Sigmoid colon (tissue), 4 donors: ENCODE results near the gene COX7A2L.

Source experiments
- EP300 ChIP-seq, 4 donors: sonication (generic); formaldehyde crosslinking; IDR thresholded peaks; one replicate each; pipeline ENCODE4 v1.6.1; 2017; ENCODE audit warnings: antibody characterized with exemption in 4 of 4
- POLR2A ChIP-seq, 2 donors: fragments of 450-650 bp; IDR thresholded peaks; one replicate each; pipeline ENCODE4 v1.6.1; 2016; ENCODE audit warnings: antibody characterized with exemption in 2 of 2, mild to moderate bottlenecking in 2 of 2, moderate library complexity in 2 of 2
- POLR2AphosphoS5 ChIP-seq, 4 donors: sonication (generic); formaldehyde crosslinking; IDR thresholded peaks; one replicate each; pipeline ENCODE4 v1.6.1; 2017; ENCODE audit warnings: antibody characterized with exemption in 4 of 4
- TF ChIP-seq, protein P1 (sequence below), 4 experiments: fragments of 450-650 bp in 3 of 4; fragments of 200-600 bp in 1 of 4; IDR thresholded peaks; one replicate each; pipeline ENCODE4 v1.5.1; 2016 to 2019; ENCODE audit warnings: antibody characterized with exemption in 4 of 4, mild to moderate bottlenecking in 3 of 4, moderate library complexity in 2 of 4

DNA sequence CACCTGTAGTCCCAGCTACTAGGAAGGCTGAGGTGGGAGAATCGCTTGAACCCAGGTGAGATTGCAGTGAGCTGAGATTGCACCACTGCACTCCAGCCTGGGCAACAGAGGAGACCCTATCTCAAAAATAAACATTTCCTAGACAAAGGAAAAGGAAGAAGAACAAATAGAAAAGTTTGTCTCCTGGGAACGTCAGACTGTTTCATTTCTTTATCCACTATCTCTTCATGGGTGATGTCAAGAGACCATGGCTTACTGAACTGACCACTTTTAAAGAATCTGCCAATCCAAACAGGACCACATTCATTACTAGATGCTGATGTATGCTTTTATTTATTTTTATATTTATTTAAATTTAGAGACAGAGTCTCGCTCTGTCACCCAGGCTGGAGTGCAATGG, 26.8 kb downstream of the COX7A2L start:
- TF ChIP-seq, protein P1, sequence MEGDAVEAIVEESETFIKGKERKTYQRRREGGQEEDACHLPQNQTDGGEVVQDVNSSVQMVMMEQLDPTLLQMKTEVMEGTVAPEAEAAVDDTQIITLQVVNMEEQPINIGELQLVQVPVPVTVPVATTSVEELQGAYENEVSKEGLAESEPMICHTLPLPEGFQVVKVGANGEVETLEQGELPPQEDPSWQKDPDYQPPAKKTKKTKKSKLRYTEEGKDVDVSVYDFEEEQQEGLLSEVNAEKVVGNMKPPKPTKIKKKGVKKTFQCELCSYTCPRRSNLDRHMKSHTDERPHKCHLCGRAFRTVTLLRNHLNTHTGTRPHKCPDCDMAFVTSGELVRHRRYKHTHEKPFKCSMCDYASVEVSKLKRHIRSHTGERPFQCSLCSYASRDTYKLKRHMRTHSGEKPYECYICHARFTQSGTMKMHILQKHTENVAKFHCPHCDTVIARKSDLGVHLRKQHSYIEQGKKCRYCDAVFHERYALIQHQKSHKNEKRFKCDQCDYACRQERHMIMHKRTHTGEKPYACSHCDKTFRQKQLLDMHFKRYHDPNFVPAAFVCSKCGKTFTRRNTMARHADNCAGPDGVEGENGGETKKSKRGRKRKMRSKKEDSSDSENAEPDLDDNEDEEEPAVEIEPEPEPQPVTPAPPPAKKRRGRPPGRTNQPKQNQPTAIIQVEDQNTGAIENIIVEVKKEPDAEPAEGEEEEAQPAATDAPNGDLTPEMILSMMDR (IDR thresholded peaks at IDR 0.05): no peak
- TF ChIP-seq POLR2AphosphoS5 (IDR thresholded peaks at IDR 0.05) (no peak), POLR2A (IDR thresholded peaks at IDR 0.05) (no peak), EP300 (IDR thresholded peaks at IDR 0.05) (no peak)
